GM19395 (cell line): ENCODE data around the gene SORCS2.
A peak's percentile ranks its signal among the peaks of the same experiment; 100 is the strongest.

Experiments used
- ATAC-seq: cut with Tn5 transposase; IDR thresholded peaks from one replicate; pipeline ENCODE4 v1.9.1; 2021; ENCODE audit warnings: mild to moderate bottlenecking, moderate library complexity; ENCODE audit not compliant: unreplicated experiment

The SORCS2 gene

GRCh38 chr4:7746351-7747061 lies 554.2 kb downstream of the SORCS2 start:
- ATAC-seq, result no peak

GRCh38 chr4:7747062-7747385 lies 554.7 kb downstream of the SORCS2 start:
- no peak for ATAC-seq

GRCh38 chr4:7747566-7747965 lies 555.2 kb downstream of the SORCS2 start:
- no peak for ATAC-seq

- ATAC-seq, result no peak
Measured at GRCh38 chr4:7750523-7750922, 558.2 kb downstream of the SORCS2 start.

GRCh38 chr4:7750972-7751371 lies 558.6 kb downstream of the SORCS2 start:
- no peak for ATAC-seq

GRCh38 chr4:7752649-7753048 lies 560.3 kb downstream of the SORCS2 start:
- ATAC-seq, result no peak

GRCh38 chr4:7753271-7753670 lies 560.9 kb downstream of the SORCS2 start:
- ATAC-seq, result no peak

GRCh38 chr4:7753931-7754465 lies 561.7 kb downstream of the SORCS2 start:
- ATAC-seq, result no peak

- no peak for ATAC-seq
Measured at GRCh38 chr4:7754565-7755262, 562.4 kb downstream of the SORCS2 start.

GRCh38 chr4:7755561-7755960 lies 563.2 kb downstream of the SORCS2 start:
- no peak for ATAC-seq

GRCh38 chr4:7756071-7756470 lies 563.7 kb downstream of the SORCS2 start:
- no peak for ATAC-seq

GRCh38 chr4:7756561-7757355 lies 564.4 kb downstream of the SORCS2 start:
- ATAC-seq, result no peak

- no peak for ATAC-seq
Measured at GRCh38 chr4:7757501-7758471, 565.4 kb downstream of the SORCS2 start.

GRCh38 chr4:7758476-7758875 lies 566.1 kb downstream of the SORCS2 start:
- no peak for ATAC-seq

GRCh38 chr4:7759216-7759615 lies 566.9 kb downstream of the SORCS2 start:
- no peak for ATAC-seq

GRCh38 chr4:7759635-7760034 lies 567.3 kb downstream of the SORCS2 start:
- ATAC-seq, result no peak

- no peak for ATAC-seq
Measured at GRCh38 chr4:7760228-7760627, 567.9 kb downstream of the SORCS2 start.

GRCh38 chr4:7760706-7761105 lies 568.4 kb downstream of the SORCS2 start:
- no peak for ATAC-seq

GRCh38 chr4:7761312-7761711 lies 569.0 kb downstream of the SORCS2 start:
- ATAC-seq, result no peak

GRCh38 chr4:7761720-7762119 lies 569.4 kb downstream of the SORCS2 start:
- peak; percentile 69 for ATAC-seq
